ENCODE data around the gene CLDN20. TPM values are rescaled to one million over a fixed set of nuclear protein-coding genes. Genes with fewer than 3 reads are reported as not detected.

Gene CLDN20
- total and polyA plus RNA-seq, 2 experiments from 2014 or later, result 0.56 TPM; not detected in 1

GRCh38 chr6:155241966-155242365 is 21.8 kb upstream of the CLDN20 start:
- Histone ChIP-seq H3K79me2 (no peaks in the 10 kb centered on the region), H3K4me1 (ENCODE audit: insufficient read depth) (no peaks in the 10 kb centered on the region), H3K9me3 (ENCODE audit: low read depth) (no peaks in the 10 kb centered on the region), H3K27ac (no peak overlapping the region), H4K20me1 (ENCODE audit: insufficient read depth, poor library complexity, severe bottlenecking) (no peaks in the 10 kb centered on the region), H3K4me3 (no peak overlapping the region), H3K27me3 (no peaks in the 10 kb centered on the region), H3K9me2 (replicated peaks; ENCODE audit: insufficient read depth) (no peaks in the 10 kb centered on the region), H3K4me2 (no peak overlapping the region), H3K36me3 (replicated peaks; ENCODE audit: insufficient read depth, low read depth) (no peaks in the 10 kb centered on the region), H2AFZ (no peak overlapping the region)
- no peak for DNase-seq (ENCODE audit: low spot score)
- 95% methylated on average over 8 of the region's 8 CpGs for WGBS (ENCODE audit: low lambda C conversion rate, missing lambda C conversion rate)
- TF ChIP-seq, protein P1, sequence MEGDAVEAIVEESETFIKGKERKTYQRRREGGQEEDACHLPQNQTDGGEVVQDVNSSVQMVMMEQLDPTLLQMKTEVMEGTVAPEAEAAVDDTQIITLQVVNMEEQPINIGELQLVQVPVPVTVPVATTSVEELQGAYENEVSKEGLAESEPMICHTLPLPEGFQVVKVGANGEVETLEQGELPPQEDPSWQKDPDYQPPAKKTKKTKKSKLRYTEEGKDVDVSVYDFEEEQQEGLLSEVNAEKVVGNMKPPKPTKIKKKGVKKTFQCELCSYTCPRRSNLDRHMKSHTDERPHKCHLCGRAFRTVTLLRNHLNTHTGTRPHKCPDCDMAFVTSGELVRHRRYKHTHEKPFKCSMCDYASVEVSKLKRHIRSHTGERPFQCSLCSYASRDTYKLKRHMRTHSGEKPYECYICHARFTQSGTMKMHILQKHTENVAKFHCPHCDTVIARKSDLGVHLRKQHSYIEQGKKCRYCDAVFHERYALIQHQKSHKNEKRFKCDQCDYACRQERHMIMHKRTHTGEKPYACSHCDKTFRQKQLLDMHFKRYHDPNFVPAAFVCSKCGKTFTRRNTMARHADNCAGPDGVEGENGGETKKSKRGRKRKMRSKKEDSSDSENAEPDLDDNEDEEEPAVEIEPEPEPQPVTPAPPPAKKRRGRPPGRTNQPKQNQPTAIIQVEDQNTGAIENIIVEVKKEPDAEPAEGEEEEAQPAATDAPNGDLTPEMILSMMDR (IDR thresholded peaks at IDR 0.05; ENCODE audit: poor library complexity), result no peak
- no peak for TF ChIP-seq EZH2phosphoT487 (IDR thresholded peaks at IDR 0.05; ENCODE audit: low read depth, severe bottlenecking, unreplicated experiment)
- no peak for TF ChIP-seq EZH2 (IDR thresholded peaks at IDR 0.05; ENCODE audit: borderline replicate concordance)

DNA sequence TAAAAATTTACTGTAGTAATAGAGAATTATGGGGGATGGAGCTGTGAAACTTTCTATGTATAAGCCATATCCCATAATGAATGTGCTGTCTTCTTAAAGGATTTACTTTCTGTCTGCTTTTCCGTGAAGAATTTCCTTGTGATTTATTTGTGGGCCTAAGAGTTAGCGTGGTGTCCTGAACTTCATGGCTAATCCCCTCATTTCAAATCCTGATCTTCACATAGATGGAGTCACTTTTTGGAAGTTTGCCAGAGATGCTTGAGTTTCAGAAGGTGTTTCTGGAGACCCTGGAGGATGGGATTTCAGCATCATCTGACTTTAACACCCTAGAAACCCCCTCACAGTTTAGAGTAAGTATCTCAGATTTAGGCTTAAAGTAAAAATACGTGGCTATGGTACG is 19.4 kb upstream of the CLDN20 start:
- Histone ChIP-seq H3K4me2 (no peak overlapping the region), H2AFZ (no peak overlapping the region), H3K36me3 (replicated peaks; ENCODE audit: insufficient read depth, low read depth) (peaks cover under 1% of the 10 kb centered on the region), H3K79me2 (no peaks in the 10 kb centered on the region), H4K20me1 (ENCODE audit: insufficient read depth, poor library complexity, severe bottlenecking) (no peaks in the 10 kb centered on the region), H3K4me1 (ENCODE audit: insufficient read depth) (peaks cover 10% of the 10 kb centered on the region), H3K9me3 (ENCODE audit: low read depth) (no peaks in the 10 kb centered on the region), H3K4me3 (no peak overlapping the region), H3K27ac (no peak overlapping the region), H3K27me3 (no peaks in the 10 kb centered on the region), H3K9me2 (replicated peaks; ENCODE audit: insufficient read depth) (no peaks in the 10 kb centered on the region)
- WGBS (ENCODE audit: low lambda C conversion rate, missing lambda C conversion rate), result 76% methylated on average over 4 of the region's 4 CpGs
- TF ChIP-seq, protein P1 (IDR thresholded peaks at IDR 0.05; ENCODE audit: poor library complexity), result no peak
- TF ChIP-seq EZH2phosphoT487 (IDR thresholded peaks at IDR 0.05; ENCODE audit: low read depth, severe bottlenecking, unreplicated experiment) (no peak), EZH2 (IDR thresholded peaks at IDR 0.05; ENCODE audit: borderline replicate concordance) (no peak)
- no peak for DNase-seq (ENCODE audit: low spot score)

DNA sequence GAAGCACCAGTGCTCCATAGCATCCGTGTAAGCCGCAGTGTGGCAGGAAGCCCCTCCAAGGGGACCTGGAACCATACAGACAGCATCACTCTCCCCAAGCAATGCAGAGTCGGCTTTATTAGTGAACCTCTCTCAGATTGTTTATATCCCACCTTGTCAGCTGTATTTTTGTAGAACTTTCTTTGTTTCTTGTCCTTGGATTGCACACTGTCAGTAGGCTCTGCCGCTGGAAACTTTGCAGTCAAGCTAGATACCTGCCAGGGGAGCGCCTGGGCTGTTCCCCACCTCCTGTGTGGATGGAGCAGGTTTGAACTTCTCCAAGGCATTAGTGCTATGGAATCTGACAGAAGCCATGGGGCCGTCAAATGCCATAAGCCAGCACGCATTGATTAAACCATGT is 18.6 kb upstream of the CLDN20 start:
- 94% methylated on average over 7 of the region's 7 CpGs for WGBS (ENCODE audit: low lambda C conversion rate, missing lambda C conversion rate)
- TF ChIP-seq, protein P1 (IDR thresholded peaks at IDR 0.05; ENCODE audit: poor library complexity), result no peak
- TF ChIP-seq EZH2phosphoT487 (IDR thresholded peaks at IDR 0.05; ENCODE audit: low read depth, severe bottlenecking, unreplicated experiment) (no peak), EZH2 (IDR thresholded peaks at IDR 0.05; ENCODE audit: borderline replicate concordance) (no peak)

DNA sequence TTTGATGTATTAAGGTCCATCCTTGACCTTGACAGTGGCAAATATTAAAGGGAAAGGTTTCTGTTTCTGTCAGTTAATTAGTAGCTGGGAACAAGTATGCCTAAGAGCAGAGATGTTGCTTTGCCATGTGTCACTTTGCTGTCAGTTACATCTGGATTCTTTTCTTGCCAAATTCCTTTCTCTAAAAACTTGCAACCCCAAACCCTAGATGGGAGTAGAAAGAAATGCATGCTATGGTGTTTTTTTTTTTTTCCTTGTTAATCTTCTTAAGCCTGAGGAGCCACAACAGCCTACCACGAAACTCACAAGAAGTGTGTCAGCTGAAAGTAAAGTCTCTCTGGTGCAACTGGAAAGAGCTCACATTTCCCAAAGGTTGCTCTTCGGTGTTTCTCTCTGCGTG is 18.0 kb upstream of the CLDN20 start:
- H3K27ac ChIP-seq, result no peak overlapping the region
- H3K79me2 ChIP-seq, result no peaks in the 10 kb centered on the region
- H3K9me3 ChIP-seq (ENCODE audit: low read depth), result no peaks in the 10 kb centered on the region
- H3K4me1 ChIP-seq (ENCODE audit: insufficient read depth), result peaks cover 10% of the 10 kb centered on the region
- no peaks in the 10 kb centered on the region for H4K20me1 ChIP-seq (ENCODE audit: insufficient read depth, poor library complexity, severe bottlenecking)
- WGBS (ENCODE audit: low lambda C conversion rate, missing lambda C conversion rate), result 78% methylated on average over 3 of the region's 3 CpGs
- TF ChIP-seq, protein P1 (IDR thresholded peaks at IDR 0.05; ENCODE audit: poor library complexity), result no peak
- TF ChIP-seq EZH2phosphoT487 (IDR thresholded peaks at IDR 0.05; ENCODE audit: low read depth, severe bottlenecking, unreplicated experiment), result no peak
- no peak for TF ChIP-seq EZH2 (IDR thresholded peaks at IDR 0.05; ENCODE audit: borderline replicate concordance)
- H3K36me3 ChIP-seq (replicated peaks; ENCODE audit: insufficient read depth, low read depth), result peaks cover 3% of the 10 kb centered on the region
- no peak overlapping the region for H2AFZ ChIP-seq
- no peak for DNase-seq (ENCODE audit: low spot score)
- H3K4me2 ChIP-seq, result no peak overlapping the region
- no peaks in the 10 kb centered on the region for H3K9me2 ChIP-seq (replicated peaks; ENCODE audit: insufficient read depth)
- H3K27me3 ChIP-seq, result no peaks in the 10 kb centered on the region
- H3K4me3 ChIP-seq, result no peak overlapping the region

More for the DNA sequence above, 18.6 kb upstream of the CLDN20 start:
- Histone ChIP-seq H3K27ac (no peak overlapping the region), H2AFZ (no peak overlapping the region), H4K20me1 (ENCODE audit: insufficient read depth, poor library complexity, severe bottlenecking) (no peaks in the 10 kb centered on the region), H3K4me3 (no peak overlapping the region), H3K4me1 (ENCODE audit: insufficient read depth) (peaks cover 10% of the 10 kb centered on the region), H3K4me2 (no peak overlapping the region), H3K36me3 (replicated peaks; ENCODE audit: insufficient read depth, low read depth) (peaks cover 3% of the 10 kb centered on the region), H3K9me3 (ENCODE audit: low read depth) (no peaks in the 10 kb centered on the region), H3K27me3 (no peaks in the 10 kb centered on the region), H3K9me2 (replicated peaks; ENCODE audit: insufficient read depth) (no peaks in the 10 kb centered on the region), H3K79me2 (no peaks in the 10 kb centered on the region)
- DNase-seq (ENCODE audit: low spot score), result no peak

Data from hepatocyte (in vitro differentiated cells).